Measurements from ENCODE around the gene ART5.

DNA sequence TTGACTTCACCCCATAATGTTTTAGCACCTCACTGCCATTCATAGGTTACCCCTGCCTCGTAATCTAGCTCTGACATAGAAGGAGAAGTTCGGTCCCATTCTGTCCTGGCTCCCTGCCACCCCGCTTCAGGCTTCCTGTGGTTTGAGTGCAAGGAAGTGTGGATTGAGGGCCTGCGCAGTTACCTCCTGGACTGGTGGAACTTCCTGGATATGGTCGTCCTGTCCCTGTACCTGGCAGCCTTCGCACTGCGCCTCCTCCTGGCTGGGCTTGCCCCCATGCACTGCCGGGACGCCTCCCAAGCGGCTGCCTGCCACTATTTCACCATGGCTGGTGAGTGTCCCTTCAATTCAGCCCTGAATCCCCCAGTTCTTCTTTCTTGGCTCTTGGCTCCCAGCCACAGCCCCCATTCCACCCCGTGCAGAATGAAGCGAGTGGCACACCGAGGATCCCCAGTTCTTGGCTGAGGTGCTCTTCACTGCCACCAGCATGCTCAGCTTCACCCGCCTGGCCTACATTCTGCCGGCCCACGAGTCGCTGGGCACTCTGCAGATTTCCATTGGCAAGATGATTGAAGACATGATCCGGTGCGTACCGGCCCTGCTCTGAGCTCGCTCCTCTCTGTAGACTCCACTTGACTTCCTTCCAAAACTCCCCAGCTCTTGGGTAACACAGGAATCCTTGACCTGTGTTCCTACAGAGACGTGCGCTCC lies 15.4 kb downstream of the ART5 start:
- TF ChIP-seq, protein P1, sequence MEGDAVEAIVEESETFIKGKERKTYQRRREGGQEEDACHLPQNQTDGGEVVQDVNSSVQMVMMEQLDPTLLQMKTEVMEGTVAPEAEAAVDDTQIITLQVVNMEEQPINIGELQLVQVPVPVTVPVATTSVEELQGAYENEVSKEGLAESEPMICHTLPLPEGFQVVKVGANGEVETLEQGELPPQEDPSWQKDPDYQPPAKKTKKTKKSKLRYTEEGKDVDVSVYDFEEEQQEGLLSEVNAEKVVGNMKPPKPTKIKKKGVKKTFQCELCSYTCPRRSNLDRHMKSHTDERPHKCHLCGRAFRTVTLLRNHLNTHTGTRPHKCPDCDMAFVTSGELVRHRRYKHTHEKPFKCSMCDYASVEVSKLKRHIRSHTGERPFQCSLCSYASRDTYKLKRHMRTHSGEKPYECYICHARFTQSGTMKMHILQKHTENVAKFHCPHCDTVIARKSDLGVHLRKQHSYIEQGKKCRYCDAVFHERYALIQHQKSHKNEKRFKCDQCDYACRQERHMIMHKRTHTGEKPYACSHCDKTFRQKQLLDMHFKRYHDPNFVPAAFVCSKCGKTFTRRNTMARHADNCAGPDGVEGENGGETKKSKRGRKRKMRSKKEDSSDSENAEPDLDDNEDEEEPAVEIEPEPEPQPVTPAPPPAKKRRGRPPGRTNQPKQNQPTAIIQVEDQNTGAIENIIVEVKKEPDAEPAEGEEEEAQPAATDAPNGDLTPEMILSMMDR (IDR thresholded peaks at IDR 0.05): no peak
- TF ChIP-seq FOSL2 (IDR thresholded peaks at IDR 0.05) (no peak), FOSL2 (CRISPR knock-in tag; IDR thresholded peaks at IDR 0.05) (no peak), POLR2A (IDR thresholded peaks at IDR 0.05; ENCODE audit: low read length) (no peak), RARB (CRISPR knock-in tag; IDR thresholded peaks at IDR 0.05) (no peak), RNF2 (IDR thresholded peaks at IDR 0.05; ENCODE audit: borderline replicate concordance, low read depth) (no peak), JUNB (IDR thresholded peaks at IDR 0.05) (no peak), EP300 (IDR thresholded peaks at IDR 0.05) (no peak), CHD2 (IDR thresholded peaks at IDR 0.05; ENCODE audit: low read length, partially characterized antibody) (no peak), RFX5 (IDR thresholded peaks at IDR 0.05) (no peak), POLR2AphosphoS2 (conservative IDR thresholded peaks at IDR 0.05; ENCODE audit: low read length) (no peak)
- TF ChIP-seq, protein P2, sequence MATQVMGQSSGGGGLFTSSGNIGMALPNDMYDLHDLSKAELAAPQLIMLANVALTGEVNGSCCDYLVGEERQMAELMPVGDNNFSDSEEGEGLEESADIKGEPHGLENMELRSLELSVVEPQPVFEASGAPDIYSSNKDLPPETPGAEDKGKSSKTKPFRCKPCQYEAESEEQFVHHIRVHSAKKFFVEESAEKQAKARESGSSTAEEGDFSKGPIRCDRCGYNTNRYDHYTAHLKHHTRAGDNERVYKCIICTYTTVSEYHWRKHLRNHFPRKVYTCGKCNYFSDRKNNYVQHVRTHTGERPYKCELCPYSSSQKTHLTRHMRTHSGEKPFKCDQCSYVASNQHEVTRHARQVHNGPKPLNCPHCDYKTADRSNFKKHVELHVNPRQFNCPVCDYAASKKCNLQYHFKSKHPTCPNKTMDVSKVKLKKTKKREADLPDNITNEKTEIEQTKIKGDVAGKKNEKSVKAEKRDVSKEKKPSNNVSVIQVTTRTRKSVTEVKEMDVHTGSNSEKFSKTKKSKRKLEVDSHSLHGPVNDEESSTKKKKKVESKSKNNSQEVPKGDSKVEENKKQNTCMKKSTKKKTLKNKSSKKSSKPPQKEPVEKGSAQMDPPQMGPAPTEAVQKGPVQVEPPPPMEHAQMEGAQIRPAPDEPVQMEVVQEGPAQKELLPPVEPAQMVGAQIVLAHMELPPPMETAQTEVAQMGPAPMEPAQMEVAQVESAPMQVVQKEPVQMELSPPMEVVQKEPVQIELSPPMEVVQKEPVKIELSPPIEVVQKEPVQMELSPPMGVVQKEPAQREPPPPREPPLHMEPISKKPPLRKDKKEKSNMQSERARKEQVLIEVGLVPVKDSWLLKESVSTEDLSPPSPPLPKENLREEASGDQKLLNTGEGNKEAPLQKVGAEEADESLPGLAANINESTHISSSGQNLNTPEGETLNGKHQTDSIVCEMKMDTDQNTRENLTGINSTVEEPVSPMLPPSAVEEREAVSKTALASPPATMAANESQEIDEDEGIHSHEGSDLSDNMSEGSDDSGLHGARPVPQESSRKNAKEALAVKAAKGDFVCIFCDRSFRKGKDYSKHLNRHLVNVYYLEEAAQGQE (IDR thresholded peaks at IDR 0.05): no peak
- TF ChIP-seq, protein P3, sequence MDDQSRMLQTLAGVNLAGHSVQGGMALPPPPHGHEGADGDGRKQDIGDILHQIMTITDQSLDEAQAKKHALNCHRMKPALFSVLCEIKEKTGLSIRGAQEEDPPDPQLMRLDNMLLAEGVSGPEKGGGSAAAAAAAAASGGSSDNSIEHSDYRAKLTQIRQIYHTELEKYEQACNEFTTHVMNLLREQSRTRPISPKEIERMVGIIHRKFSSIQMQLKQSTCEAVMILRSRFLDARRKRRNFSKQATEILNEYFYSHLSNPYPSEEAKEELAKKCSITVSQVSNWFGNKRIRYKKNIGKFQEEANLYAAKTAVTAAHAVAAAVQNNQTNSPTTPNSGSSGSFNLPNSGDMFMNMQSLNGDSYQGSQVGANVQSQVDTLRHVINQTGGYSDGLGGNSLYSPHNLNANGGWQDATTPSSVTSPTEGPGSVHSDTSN (IDR thresholded peaks at IDR 0.05): no peak
- TF ChIP-seq, protein P4, sequence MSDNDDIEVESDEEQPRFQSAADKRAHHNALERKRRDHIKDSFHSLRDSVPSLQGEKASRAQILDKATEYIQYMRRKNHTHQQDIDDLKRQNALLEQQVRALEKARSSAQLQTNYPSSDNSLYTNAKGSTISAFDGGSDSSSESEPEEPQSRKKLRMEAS (IDR thresholded peaks at IDR 0.05): no peak
